GM18858 (cell line): ENCODE data around the gene STIL.
"Not testable (repeated sequence)": the region's sequence is repeated elsewhere in the genome, so short reads cannot be mapped to it uniquely, and the experiment has no call there.

Source experiments
- ATAC-seq: cut with Tn5 transposase; IDR thresholded peaks from one replicate; pipeline ENCODE4 v1.9.1; 2021; ENCODE audit not compliant: unreplicated experiment

The STIL gene

DNA sequence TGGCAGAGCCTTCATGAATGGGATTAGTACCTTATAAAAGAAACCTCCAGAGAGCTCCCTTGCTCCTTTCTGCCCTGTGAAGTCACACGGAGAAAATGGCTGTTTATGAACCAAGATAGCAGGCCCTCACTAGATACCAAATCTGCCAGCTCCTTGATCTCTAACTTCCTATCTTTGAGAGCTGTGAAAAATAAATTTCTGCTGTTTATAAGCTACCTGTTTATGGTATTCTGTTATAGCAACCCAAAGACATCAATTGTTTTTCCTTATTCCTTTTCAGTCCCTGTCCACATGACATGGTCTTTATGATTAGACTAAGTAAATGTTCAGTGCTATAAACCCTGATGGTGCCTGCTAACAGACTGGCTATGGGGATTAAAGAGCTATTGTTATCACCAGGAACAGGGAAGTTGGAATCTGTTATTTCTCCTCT, 9.7 kb upstream of the STIL start:
- no peak for ATAC-seq

DNA sequence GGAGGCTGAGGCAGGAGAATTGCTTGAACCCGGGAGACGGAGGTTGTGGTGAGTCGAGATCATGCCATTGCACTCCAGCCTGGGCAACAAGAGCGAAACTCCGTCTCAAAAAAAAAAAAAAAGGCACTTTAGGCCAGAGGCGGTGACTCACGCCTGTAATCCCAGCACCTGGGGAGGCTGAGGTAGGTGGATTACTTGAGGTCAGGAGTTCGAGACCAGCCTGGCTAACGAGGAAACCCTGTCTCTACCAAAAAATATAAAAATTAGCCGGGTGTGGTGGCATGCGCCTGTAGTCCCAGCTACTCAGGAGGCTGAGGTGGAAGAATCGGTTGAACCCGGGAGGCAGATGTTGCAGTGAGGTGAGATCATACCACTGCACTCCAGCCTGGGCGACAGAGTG, 6.0 kb upstream of the STIL start:
- not testable (repeated sequence) for ATAC-seq

DNA sequence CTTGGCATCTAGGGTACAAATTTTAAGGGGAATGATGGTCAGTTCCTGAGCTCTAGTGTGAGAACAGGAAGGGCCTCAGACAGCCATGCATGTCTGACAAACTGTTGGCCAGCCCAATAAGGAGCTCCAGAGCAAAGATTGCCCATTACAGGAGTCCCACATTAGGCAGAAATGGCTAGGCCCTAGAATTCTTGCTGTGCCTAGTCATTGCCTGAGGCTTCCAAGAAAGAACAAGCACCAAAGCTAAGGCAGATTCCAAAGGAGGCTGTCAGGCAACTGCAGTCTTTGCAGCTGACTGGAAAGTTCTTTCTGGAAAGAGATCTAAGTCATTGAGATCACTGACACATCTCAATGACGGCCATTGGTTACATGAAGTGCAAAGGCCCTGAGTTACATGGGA, 3.9 kb upstream of the STIL start:
- no peak for ATAC-seq

DNA sequence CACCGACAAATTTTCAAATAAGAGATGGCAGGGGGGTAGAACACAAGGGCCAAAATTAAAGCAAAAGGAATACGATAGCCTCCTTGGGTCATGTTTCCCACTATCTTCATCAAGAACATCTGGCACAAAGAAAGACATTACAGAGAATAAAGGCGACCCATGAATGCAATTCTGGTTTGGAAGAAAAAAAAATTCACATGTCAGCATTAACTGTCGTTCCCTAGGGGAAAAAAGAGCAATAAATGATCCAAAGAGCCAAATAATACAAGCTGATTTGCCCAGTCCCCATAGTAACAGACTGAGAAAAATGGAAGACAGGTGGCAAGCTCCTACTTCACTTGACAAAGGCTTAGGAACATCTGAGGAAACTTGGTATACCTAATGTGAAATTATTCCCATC, 4.5 kb downstream of the STIL start:
- ATAC-seq: no peak

DNA sequence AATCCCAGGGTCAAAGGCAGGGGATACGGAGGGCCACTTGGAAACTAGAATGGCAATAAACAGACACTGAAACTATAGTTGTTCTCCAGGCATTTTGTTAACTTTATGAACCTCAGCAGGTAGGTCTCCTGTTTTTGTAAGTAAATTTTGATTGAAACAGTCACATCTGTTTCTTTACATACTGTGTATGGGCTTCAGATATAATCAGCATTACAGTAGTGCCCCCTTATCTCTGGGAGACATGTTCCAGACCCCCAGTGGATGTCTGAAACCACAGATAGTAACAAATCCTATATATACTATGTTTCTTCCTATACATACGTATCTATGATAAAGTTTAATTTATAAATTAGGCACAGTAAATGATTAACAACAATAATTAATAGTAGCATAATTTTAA, 11.5 kb downstream of the STIL start:
- ATAC-seq: no peak

DNA sequence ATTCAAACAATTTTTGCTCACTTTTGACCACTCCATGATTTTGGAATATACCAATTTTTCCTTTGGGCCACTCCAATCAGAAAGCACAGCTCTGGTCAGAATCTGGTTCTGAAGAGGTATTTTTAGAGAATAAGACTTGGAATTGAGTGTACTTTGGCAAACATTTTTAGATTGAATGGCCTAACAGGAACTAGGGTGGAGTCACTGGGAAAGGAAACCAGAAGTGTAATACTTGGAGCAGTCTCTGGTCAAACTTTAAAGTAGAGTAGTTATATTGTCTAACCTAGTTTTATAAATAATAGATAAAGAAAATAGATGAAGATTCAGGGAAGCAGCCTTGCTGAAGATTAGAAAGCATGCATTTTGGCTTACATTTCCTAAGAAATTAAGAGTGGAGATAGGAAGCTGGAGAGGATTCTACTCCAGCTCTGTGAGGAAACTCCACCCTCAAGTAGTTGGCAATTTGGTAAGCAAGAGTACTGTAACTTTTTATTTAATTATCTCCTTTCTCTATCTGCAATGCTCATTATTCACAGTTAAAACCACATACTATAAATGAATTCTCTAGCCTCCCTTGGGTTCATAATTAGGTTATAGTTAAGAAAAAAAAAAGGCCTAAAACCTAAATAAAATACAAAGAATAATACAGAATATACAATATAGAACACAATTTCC, 15.8 kb downstream of the STIL start:
- ATAC-seq: no peak

DNA sequence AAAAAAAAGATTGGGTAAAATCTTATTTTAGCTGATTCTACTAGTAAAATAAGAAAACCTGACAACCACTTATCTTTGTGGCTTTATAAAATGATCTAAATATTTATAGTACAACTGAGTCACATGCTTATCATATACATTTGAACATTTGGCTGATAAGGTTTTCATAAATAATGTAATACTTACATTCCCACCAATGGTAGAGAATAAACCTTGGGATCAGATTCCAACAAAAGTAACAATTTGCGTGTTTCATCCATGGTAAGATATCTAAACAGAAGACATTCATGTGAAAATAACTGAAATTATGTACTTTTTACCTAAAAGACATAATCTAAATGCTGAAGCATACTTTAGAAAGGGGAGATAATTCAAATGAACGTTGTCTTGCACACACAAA, 18.4 kb downstream of the STIL start:
- ATAC-seq: no peak

DNA sequence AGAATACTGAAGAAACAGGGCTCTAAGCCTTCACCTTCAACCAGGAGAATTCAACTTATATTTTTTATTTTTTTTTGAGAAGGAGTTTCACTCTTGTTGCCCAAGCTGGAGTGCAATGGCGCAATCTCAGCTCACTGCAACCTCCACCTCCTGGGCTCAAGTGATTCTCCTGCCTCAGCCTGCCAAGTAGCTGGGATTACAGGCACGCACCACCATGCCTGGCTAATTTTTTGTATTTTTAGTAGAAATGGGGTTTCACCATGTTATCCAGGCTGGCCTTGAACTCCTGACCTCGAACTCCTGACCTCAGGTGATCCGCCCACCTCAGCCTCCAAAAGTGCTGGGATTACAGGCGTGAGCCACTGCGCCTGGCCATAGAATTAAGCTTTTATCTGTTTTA, 19.1 kb downstream of the STIL start:
- ATAC-seq: not testable (repeated sequence)

DNA sequence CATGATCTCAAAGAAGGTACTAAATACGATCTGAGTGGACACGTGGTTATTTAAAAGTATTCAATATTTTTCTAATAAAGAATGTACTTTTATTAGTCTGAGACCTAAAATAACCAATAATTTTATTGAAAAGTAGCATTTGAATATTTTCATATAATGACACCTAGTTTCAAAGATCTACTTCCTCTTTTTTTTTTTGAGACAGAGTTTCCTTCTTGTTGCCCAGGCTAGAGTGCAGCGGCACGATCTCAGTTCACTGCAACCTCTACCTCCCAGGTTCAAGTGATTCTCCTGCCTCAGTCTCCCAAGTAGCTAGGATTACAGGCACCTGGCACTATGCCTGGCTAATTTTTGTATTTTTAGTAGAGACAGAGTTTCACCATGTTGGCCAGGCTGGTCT, 25.8 kb downstream of the STIL start:
- ATAC-seq: not testable (repeated sequence)

DNA sequence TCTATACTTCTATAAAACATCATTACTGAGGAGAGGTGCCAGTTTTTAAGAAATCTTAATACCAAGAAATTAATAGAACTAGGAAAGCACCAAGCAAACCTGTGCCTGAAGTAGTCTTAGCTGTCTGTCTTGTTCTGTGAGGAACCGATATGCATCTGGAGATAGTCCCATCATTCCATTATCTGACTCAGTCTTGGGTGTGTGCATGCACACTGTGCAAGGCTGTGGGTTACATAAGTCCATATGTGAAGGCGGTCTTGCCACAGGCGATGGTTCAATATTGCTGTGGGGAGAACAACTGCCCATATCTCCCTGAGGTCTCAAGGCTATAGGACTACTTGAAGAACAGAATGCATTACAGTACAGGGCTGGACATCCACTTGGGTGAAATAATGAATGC, 33.8 kb downstream of the STIL start:
- ATAC-seq: no peak

DNA sequence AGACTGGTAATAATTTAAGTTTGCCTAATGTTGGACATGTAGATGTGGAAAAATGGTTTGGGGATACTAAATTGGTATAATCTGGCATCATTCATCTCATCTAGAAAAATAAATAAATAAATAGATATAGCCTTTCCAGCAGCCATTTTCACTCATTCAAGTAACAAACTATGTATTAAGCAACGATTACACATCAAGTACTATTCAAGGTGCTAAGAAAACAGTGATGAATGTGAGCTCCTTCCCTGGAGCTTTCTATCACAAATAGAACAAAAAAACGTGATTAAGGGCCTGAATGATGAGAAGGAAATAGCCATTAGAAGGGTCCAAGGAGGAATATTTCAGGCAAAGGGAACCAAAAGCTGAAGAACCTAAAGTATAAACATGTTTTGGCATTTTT, 37.1 kb downstream of the STIL start:
- ATAC-seq: no peak

DNA sequence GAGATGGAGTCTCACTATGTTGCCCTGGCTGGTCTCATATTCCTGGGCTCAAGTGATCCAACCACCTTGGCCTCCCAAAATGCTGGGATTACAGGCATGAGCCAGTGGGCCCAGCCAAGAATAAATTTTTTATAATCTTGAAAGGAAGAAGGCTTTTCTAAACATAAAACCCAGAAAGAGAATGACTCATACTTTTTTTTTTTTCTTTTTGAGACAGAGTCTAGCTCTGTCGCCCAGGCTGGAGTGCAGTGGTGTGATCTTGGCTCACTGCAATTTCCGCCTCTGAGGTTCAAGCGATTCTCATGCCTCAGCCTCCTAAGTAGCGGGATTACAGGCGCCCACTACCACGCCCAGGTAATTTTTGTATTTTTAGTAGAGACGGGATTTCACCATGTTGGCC, 38.1 kb downstream of the STIL start:
- ATAC-seq: not testable (repeated sequence)

DNA sequence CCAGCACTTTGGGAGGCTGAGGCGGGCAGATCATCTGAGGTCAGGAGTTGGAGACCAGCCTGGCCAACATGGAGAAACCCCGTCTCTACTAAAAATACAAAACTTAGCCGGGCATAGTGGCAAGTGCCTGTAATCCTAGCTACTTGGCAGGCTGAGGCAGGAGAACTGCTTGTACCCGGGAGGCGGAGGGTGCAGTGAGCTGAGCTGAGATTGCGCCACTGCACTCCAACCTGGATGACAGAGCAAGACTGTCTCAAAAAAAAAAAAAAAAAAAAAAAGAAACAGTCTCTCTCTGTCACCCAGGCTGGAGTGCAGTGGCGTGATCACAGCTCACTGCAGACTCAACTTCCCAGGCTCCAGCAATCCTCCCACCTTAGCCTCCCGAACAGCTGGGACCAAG, 48.4 kb downstream of the STIL start:
- not testable (repeated sequence) for ATAC-seq

DNA sequence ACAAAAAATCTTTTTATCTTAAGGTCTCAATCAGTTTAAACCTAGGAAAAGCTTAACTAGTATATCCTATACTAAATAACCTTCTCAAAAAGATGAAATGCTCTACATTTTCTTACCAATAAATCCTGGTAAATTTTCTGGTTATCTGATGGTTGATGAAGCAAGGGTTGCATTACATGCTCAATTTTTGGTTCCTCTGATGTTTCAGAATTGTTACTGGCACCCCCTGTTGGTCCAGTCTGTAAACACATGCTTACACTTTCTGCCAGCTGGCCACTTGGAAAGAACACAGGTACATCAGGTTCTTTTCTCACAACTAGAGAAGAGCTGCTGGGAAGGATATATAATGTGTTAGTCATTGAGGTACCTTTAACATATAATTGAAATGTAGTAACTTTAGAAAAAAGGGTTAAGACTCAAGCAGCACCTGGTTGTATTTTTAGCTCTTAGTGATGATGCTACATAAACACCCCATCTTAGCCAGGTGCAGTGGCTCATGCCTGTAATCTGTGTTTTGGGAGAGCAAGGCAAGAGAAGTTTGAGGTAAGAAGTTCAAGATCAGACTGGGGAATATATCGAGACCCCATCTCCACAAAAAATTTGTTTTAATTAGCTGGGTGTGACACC, 51.0 kb downstream of the STIL start:
- no peak for ATAC-seq

DNA sequence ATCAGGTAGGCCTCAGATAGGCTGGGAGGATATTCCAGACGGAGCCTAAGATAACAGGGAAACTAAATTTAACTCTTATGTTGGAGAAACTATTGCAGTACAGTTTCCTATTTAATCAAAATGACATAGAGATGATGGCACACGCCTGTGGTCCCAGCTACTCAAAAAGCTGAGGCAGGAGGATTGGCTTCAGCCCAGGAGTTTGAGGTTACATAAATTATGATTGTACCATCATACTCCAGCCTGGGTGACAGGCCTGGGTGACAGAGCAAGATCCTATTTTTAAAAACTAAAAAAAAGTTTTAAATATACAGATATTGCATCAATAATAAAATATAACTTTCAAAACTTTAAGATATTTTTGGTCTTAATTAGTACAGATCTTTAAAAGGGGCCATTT, 56.7 kb downstream of the STIL start:
- no peak for ATAC-seq

DNA sequence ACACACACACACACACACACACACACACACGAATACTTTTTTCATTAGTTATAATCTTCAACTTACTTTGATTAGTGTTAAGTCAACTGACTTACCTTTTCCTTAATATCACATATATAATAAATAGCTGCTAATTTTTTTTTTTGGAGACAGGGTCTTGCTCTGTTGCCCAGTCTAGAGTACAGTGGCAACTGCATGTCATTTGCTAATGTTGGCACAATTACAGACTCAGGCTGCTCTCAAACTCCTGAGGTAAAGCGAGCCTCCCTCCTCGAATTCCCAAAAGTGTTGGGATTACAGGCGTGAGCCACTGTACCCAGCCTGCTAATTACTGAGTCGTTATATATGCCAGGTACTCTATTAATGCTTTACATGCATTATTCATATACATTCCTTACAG, 61.2 kb downstream of the STIL start:
- ATAC-seq: no peak

DNA sequence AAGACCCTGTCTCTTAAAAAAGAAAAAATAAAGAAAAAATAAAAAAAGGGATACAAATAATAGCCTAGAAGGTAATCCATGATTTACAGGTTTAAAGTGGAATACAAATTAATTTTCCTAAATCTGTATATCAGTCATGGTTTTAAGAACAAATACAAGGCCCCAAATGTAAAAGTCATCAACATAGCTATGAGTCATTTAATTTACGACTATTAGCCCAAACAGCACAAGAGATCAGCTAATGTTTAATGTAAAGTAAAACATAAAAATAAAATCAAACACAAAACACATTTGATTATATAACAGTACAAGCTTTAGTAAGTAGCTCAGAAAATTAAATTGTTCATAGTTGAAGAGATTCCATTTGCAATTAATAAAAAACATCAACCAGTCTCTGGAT, 61.6 kb downstream of the STIL start:
- ATAC-seq: no peak

DNA sequence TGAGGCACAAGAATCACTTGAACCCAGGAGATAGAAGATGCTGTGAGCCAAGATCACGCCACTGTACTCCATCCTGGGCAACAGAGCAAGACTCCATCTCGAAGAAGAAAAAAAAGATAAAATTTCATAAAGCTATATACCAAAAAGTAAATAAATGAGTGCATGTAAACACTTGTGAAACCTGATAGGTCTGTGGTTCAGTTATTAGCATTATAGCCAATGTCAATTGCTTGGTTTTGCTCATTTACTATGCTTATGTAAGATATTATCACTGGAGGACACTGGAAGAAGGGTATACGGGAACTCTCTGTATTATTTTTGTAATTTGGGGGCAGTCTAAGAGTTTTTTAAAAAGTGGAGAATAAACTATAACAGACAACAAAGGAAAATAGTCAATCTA, 64.2 kb downstream of the STIL start:
- no peak for ATAC-seq

DNA sequence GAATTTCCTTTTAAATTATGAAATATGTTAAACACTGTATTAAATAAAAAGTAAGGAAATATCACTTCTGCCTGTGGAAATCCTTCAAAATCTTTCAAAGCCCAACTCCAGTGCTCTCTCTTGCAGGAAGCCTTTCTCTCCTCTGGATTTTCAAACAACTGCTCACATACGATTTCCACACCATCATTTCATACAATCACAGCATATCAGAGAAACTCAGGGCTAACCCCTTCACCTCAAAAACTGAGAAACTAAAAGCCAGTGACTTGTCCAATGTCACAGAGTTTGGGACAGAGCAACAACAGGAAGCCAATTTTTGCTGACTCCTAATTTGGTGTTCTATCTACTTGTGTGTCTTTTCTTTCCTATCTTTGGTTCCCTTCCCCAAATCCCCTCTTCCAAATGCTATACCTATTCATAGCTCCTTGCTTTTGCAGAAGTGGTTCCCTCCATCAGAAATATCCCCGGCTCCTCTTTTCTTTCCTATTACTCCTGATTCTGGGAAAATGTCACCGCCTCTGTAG, 69.5 kb downstream of the STIL start:
- no peak for ATAC-seq

DNA sequence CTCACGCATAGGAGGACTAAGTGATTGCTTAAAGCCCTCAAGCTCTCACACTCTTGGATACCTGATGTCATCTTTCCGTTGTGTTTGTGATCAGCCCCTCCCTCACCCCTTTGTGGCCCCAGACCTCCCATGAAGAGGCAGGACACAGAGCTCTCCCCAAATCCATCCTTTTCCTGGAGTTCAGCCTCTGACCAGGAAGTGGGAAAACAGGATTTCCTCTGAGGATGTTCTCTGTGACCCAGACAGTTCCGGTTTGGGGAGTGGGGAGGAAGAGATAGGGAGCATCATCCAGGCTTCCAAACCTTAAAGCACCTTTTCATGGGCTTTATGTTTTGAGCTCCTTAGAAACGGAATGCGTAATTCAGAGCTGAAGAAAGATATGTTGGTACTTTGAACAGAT, 70.0 kb downstream of the STIL start:
- ATAC-seq: no peak

DNA sequence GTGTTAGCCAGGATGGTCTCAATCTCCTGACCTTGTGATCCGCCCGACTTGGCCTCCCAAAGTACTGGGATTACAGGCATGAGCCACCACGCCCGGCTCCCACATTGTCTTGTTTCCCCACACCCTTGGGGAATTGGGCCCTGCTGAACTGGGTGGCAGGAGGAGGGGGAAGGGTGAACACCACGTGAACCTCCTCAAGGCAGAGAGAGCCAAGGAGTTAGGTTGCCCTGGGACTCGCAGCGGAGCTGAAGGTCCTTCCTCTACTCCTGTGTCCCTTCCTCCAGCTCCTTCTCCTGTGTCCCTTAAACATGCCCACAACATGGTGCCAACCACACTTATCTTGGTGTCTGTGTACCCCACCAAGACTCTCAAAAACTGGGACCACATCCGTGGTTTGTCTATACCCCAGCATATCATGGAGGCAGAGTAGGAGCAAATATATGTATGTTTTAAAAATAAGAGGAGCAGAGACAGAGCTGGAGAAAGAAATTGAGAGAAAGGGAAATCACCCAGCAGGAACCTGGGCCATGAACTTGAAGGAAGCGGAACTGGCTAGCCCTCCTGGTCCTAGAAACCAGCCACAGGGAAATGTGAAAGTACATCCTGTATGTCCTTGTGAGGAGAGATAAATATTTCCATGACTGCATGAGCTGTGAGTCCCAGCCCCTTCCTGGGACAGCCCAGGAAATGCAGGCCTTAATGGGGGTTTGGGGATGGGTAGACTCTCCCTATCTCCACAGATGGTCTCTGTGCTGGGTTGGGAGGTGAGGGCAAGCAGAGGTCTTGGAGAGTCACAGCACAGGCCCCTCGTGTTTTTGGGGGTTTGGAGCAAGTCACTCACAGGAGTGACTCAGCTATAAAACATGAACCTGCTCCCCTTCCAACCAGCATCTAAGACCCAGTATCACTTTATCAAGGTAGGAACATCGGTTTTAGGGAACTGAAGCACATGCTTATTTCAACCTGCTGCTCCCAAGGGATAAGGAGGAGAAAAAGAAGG, 72.5 kb downstream of the STIL start:
- ATAC-seq: no peak
